Activated CD4-positive, alpha-beta T cell treated with anti-CD3 and anti-CD28 coated beads for 48 hours (primary cell): Measurements from ENCODE around the gene TMEM248.

ENCODE experiments used
- DNase-seq: peaks from one replicate; pipeline ENCODE4 v3.0.0-alpha.2; 2020

The TMEM248 gene

GRCh38 chr7:67006965-67007364 lies 85.9 kb downstream of the TMEM248 start:
- no peak for DNase-seq
